ENCODE results near the gene FBLN7. TPM values are rescaled to one million over a fixed set of nuclear protein-coding genes. Genes with fewer than 3 reads are reported as not detected.

The FBLN7 gene
- total RNA-seq, 1 donor from 2014 or later, result 2.4 TPM

DNA sequence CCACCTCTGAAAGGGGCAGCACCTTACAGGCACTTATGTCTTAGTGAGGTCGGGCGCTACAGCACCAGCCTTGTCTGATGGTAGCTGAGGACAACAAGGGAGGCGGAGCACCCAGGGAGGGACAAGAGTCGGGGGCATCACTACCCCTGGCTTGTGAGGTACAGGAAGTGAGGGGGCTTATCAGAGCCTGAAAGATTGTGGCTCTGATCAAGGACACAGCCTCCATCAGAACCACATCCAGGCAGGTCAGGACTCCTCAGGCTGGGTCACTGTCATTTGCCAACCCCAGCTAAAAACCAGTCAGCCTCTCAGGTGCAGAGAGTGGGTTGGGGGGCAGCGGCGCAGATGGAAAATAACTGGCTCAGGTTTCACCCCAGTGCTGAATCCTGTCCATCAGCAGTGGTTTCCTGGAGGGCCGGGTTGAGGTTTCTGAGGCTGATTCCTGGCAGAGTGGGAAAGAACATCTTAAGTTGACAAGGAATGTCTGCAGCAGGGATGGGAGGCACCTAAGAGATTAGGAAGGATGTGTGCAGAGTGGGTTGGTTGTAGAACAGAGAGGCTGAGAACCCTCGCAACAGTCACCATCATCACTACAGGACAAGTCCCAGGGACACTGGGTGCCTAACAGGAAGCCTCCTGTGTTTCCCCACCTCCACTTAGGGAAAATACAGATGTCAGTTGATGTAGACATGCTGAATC lies 45.3 kb downstream of the FBLN7 start:
- TF ChIP-seq, protein P1, sequence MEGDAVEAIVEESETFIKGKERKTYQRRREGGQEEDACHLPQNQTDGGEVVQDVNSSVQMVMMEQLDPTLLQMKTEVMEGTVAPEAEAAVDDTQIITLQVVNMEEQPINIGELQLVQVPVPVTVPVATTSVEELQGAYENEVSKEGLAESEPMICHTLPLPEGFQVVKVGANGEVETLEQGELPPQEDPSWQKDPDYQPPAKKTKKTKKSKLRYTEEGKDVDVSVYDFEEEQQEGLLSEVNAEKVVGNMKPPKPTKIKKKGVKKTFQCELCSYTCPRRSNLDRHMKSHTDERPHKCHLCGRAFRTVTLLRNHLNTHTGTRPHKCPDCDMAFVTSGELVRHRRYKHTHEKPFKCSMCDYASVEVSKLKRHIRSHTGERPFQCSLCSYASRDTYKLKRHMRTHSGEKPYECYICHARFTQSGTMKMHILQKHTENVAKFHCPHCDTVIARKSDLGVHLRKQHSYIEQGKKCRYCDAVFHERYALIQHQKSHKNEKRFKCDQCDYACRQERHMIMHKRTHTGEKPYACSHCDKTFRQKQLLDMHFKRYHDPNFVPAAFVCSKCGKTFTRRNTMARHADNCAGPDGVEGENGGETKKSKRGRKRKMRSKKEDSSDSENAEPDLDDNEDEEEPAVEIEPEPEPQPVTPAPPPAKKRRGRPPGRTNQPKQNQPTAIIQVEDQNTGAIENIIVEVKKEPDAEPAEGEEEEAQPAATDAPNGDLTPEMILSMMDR (IDR thresholded peaks at IDR 0.05; ENCODE audit: unreplicated experiment), result no peak
- H3K4me1 Mint-ChIP-seq, result no peaks in the 10 kb centered on the region
- H3K27ac Mint-ChIP-seq, result no peak overlapping the region
- H3K36me3 Mint-ChIP-seq, result no peaks in the 10 kb centered on the region
- peaks cover 16% of the 10 kb centered on the region for H3K9me3 Mint-ChIP-seq
- H3K4me3 Mint-ChIP-seq, result no peak overlapping the region
- peaks cover 40% of the 10 kb centered on the region for H3K27me3 Mint-ChIP-seq (ENCODE audit: low read depth)
- no peak for DNase-seq (ENCODE audit: low spot score in 2 of 2, unreplicated experiment in 2 of 2)

DNA sequence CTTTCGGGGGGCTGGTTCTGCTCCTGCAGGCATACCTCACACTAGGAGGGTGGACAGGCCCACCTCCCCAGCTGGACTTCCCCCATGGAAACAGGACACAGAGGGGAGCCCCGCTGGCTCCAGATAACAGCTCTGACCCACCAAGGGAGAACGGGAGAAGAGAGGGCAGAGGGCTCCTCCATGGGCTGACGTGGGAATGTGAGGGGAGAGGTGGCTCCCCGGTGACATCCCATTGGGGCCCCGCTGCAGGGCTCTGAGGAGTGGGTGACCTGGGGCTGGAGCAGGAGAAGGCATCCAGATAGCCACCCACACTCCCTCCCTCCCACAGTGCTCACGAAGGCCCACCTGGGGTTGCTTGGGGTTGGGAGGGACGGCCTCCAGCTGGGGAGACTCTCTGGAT lies 45.9 kb downstream of the FBLN7 start:
- no peak for DNase-seq (ENCODE audit: low spot score in 2 of 2, unreplicated experiment in 2 of 2)
- Mint-ChIP-seq H3K9me3 (peaks cover 13% of the 10 kb centered on the region), H3K4me3 (no peak overlapping the region), H3K27ac (no peak overlapping the region), H3K27me3 (ENCODE audit: low read depth) (peaks cover 35% of the 10 kb centered on the region), H3K36me3 (no peaks in the 10 kb centered on the region), H3K4me1 (no peaks in the 10 kb centered on the region)
- TF ChIP-seq, protein P1 (IDR thresholded peaks at IDR 0.05; ENCODE audit: unreplicated experiment), result no peak

DNA sequence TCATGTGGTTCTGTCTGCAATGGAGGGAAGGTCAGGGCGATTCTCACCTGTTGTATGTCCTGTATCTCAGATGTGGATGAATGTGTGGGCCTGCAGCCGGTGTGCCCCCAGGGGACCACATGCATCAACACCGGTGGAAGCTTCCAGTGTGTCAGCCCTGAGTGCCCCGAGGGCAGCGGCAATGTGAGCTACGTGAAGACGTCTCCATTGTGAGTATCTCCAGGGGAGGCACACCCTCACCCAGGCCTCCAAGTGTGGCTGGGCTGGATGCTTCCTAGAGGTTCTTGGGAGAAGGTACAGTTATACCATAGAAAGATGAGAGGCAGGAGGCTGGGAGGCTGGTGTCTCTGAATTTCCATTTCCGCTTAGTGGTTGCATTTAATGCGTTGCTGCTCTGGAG lies 46.9 kb downstream of the FBLN7 start:
- H3K36me3 Mint-ChIP-seq, result no peaks in the 10 kb centered on the region

DNA sequence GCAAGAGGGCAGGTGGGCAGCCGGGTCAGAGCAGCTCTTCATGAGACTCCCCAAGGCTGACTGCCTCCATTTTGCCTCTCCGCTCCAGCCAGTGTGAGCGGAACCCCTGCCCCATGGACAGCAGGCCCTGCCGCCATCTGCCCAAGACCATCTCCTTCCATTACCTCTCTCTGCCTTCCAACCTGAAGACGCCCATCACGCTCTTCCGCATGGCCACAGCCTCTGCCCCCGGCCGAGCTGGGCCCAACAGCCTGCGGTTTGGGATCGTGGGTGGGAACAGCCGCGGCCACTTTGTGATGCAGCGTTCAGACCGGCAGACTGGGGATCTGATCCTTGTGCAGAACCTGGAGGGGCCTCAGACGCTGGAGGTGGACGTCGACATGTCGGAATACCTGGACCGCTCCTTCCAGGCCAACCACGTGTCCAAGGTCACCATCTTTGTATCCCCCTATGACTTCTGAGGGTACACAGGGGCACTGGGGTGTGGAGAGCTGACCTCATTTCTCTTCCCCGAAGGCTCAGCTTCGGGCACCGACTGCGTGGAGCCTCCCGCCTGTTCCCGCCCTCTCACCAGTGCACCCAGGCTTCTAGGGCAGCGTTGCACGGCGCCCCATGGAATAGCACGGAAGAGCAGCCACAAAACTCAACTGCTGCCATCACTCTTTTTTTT lies 49.0 kb downstream of the FBLN7 start:
- TF ChIP-seq, protein P1 (IDR thresholded peaks at IDR 0.05; ENCODE audit: unreplicated experiment), result no peak
- Mint-ChIP-seq H3K9me3 (peaks cover 7% of the 10 kb centered on the region), H3K27ac (no peak overlapping the region), H3K36me3 (no peaks in the 10 kb centered on the region), H3K27me3 (ENCODE audit: low read depth) (peaks cover 11% of the 10 kb centered on the region), H3K4me1 (no peaks in the 10 kb centered on the region), H3K4me3 (no peak overlapping the region)
- no peak for DNase-seq (ENCODE audit: low spot score in 2 of 2, unreplicated experiment in 2 of 2)

More for the DNA sequence above, 46.9 kb downstream of the FBLN7 start:
- Mint-ChIP-seq H3K4me1 (no peaks in the 10 kb centered on the region), H3K27ac (no peak overlapping the region), H3K9me3 (peaks cover 3% of the 10 kb centered on the region), H3K27me3 (ENCODE audit: low read depth) (peaks cover 26% of the 10 kb centered on the region), H3K4me3 (no peak overlapping the region)
- TF ChIP-seq, protein P1 (IDR thresholded peaks at IDR 0.05; ENCODE audit: unreplicated experiment), result no peak
- DNase-seq (ENCODE audit: low spot score in 2 of 2, unreplicated experiment in 2 of 2), result no peak

DNA sequence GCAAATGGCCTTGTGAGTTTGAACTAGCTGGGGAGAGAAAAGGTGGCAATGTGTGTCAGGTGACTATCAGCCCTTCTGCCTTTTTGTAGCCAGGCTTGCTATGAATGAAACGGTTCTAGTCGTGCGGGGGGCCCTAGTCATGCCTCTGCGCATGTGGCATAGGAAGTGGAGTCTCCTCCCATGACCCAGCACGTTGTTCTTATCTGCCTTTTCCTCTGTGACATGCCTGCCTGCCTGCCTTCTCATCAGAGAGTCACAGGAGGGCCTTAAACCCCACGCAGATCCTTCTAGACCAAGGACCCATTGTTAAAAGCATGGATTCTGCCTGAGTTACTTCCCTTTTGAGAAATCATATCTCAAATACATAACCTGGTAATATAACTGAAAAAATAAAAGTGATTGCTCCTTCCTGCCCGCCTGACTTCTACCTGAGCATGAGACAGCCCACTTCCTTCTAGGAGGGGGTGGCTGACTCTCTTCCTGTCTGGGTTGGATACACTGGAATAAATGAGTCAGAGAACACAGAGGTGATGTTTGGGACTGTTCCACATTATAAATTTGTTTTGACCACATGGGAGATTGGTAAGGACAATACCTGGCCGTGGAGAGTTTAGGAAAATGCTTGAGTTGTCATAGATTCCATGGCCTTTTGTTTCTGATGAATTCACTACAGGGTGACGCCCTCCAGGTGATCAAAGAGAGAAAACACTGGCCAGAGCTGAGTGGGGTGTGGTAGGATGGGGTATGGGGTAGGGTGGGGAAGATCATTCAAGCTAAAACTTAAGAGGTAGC lies 49.8 kb downstream of the FBLN7 start:
- Mint-ChIP-seq H3K27ac (no peak overlapping the region), H3K4me3 (no peak overlapping the region), H3K4me1 (no peaks in the 10 kb centered on the region), H3K27me3 (ENCODE audit: low read depth) (peaks cover 3% of the 10 kb centered on the region), H3K9me3 (peaks cover 7% of the 10 kb centered on the region), H3K36me3 (no peaks in the 10 kb centered on the region)
- TF ChIP-seq, protein P1 (IDR thresholded peaks at IDR 0.05; ENCODE audit: unreplicated experiment), result no peak
- DNase-seq (ENCODE audit: low spot score in 2 of 2, unreplicated experiment in 2 of 2), result no peak
